NCI-H1092 treated with DMSO at 0.1 percent for 48 hours (cell line): ENCODE results near the gene ENTREP1.
"Not testable (repeated sequence)": the region's sequence is repeated elsewhere in the genome, so short reads cannot be mapped to it uniquely, and the experiment has no call there.

Experiments
- DNase-seq: peaks from one replicate; lab custom pipeline; 2025; lab: John Stamatoyannopoulos, UW

ENTREP1 gene

DNA sequence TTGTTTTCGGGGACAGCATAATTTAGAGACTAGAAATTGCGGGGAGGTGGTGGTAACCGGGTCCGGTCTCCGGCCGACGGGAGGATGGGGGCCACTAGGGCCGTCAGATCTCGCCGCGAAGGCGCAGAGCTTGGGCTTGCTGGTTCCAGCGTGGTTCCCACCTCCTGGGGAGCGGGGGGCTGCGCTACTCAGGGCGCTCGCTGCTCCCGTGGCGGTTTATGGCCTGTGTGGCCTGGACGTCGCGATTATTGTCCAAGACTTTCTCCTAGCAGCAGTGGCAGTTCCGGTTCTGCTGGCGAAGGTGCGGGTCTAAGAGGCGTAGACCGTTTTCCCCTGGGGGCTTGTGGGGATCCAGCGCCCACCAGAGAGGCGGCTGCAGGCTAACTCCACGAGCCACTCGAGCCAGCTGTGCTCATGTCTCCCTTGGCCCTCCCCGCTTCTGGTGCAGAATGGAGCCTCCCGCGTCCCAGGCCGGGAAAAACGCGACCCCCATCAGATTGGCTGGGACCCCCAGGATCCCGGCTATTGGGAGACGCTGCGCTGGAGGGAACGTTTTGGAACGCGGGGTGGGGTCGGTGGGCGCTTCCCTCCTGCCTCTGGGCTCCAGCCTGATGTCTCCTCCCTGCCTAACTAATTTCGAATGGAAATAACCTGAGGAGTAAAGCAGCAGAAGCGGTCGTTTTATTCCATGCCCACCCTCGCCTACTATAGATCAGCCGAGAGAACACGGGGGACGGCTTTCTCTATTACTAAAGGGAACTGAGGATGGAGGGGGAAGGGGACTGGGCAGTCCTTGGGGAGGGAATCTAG lies 87.1 kb downstream of the ENTREP1 start:
- no peak for DNase-seq

DNA sequence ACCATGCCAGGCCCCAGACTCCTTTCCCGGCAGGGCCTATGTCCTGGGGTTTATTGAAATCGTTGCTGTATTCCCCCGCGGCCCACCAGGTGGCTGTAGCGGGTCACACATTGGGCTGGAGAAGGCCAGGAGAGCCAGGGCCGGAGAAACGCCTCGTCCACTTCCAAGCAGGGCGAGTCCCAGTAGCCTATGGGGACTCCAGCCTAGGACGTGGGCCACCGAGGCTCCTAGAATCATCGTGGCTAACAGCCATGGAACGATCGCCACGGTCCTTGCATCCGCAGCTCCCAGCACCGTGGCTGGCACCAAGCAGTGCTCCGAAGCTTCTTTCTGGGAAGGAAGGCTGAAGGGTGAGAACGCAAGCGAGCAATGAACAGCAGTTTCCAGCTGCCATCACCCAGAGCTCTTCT lies 87.7 kb downstream of the ENTREP1 start:
- DNase-seq, result peak; percentile 33

DNA sequence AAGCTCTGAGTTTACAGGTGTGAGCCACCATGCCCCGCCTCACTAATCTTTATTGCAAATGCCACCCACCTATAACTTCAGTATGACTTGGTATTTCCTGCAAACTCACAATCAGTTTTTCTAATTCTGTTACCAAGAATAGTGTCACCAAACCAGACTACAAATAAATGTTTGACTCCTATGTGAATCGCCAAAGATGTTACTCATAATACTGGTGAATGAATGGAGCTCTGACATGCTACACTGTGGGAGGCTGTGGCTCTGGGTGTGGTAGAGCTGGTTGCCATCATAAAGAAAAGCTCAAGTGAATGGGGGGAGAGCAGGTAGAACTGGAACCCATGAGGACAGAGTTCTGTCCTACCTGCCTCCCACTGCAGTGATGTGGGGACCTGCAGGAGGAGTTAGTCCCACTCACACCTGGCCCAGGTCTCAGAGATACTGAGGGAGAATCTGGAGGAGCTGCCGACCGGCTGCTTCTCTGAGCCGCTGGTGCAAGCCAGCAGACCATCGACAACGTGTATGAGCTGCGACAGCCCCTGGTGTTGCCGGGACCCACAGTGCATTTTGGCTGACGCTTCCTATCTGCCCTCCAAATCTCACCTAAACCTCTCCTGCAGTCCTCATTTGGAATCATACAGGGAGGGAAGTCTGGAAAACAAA lies 95.7 kb downstream of the ENTREP1 start:
- DNase-seq, result no peak

DNA sequence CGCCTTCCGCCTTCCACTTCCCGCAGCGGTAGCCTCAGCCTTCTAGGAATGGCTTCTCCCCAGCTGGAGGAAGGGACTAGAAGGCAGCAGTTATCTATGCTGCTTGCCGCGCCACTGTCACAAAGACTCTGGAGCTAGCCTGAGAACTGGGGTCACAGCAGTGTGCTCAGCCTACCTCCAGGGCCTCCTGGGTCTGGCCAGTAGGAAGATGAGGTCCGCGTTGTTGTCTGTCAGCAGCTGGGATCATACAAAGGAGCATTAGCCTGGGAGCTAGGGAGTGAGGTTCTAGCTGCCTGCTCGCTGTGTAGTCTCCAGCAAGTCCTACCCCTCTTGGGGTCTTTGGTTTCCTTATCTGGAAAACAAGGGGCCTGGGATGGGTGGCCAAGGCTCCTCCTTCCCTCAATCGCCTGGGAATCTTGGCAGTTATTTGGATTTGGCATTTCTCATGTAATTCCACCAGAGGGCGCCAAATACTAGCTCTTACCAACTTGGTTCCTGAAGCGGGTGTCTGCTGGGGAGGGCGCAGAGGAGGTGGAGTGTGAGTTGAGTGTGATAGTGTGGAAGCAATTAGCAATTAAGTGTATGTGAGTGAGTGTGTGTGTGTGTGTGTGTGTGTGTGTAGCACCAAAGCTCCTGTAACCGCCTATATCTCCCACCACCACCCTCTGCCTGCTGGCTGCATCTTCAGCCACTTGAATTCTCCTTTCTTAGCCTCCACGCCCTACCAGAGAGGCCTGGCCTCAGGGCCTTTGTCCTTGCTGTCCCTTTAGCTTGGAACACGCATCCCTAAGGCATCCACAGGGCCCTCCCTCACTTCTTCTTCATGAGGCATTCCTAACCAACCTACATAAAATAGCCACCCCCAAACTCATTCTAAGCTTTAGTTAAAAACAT lies 97.1 kb downstream of the ENTREP1 start:
- peak; percentile 67 for DNase-seq

DNA sequence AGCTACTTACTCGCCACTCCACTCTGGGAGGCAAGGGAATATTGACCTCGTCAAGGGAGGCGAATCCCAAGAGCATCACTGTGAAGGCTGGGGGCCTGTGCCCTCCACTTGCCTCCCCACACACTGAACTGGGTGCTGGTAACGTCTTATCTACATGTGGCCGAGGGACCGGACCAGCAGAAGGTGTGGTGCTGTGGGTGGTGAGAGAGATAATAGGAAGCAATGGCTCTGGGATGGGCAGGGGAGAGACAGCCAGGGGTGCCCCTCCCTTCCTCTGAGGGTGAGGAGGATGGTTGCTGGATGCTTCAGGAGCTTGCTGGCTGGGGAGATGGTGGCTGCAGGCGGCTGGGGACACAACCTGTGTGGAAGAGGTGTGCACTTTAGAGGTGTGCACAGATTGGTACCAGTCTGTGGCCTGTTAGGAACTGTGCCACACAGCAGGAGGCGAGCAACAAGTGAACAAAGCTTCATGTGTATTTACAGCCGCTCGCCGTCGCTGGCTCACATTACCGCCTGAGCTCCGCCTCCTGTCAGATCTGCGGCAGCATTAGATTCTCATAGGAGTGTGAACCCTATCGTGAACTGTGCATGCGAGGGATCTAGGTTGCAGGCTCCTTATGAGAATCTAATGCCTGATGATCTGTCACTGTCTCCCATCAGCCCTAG lies 100.3 kb downstream of the ENTREP1 start:
- no peak for DNase-seq

DNA sequence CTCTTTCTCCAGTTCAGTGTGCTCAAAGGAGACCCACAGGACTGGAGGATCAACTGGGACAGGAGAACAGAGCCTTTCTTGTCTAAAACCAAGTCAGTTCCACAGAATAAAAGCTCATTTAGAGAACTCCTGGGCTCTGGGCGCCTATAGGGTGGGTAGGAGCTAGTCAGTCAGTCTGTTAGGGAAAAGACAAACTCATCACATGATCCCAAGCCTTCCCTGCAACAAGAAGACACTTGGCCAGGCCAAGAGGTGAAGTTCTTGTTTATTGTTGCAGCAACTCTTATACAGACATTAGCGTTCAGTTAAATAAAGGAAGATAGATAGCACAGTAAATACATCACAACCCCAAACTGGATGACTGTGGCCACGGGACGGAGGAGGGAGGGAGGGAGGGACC lies 102.3 kb downstream of the ENTREP1 start:
- no peak for DNase-seq

DNA sequence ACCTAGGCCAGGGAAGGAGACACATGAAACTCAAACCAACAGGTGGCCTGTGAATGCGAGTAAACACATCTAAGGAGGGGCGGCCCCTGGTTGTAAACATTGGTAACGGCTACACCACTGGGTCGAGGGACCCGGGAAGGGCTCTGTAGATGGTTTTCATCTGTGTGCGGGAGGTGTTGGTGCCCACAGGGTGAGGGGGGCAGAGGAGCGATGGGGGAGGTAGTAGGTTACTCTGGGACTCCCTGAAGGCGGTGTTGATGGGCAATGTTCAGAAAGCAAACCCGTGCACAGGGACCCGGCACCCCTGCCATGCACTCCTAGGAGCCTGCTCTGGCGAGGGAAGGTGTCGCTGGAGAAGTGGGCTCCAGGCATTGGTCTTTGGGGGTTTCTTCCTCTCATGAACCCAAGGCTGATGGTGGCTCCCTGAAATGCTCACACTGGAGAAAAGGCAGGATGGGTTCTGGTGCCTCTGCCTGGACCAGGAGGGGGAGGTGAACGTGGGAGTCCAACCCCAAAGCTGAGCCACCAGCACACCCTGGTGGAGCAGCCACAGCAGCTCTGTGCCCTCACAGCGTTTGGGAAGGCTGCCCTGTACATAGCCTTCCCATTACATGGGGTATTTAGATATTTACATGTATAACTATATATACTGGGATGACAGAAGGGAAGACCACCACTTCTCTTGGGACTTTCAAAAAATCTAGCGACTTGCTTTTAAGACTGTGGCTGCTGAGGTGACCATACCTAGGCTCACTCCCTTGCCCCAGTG lies 103.2 kb downstream of the ENTREP1 start:
- no peak for DNase-seq

DNA sequence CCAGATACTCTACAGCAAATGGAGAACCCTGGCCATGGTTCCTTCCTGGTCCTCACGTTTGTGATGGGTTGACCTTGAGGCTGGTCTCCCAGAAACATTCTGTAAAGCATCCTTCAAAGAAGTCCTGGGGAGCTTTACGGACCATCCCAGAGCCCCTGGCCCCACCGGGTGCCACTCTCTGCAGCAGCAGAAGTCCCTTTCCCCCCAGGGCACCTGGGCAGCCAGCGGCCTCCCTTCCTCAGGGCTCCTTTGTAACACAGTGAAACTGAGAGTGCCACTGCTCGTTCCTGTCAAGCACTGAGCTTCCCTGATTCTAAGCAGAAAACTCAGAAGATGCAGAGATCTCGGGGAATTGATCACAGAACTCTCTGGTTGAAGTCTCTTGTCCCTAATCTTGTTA lies 104.3 kb downstream of the ENTREP1 start:
- DNase-seq, result no peak

DNA sequence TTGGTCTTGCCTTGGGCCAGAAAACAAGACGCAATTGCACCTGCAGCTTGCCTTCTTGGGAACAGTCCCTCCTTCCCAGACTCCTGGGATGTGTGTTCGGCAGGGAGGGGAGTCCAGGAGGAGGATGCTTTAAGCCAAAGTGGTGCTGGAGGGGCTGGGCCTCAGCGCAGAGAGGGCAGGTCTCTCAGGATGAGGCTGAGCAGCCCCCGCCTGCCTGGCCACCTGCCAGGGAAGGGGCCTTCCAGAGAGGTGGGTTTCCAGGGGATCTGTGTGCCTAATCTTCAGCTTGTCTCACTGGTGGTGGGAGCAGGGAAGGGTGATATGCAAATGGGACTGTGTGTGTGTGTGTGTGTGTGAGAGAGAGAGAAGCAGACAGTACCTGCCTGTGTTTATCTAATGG lies 105.2 kb downstream of the ENTREP1 start:
- DNase-seq, result no peak

DNA sequence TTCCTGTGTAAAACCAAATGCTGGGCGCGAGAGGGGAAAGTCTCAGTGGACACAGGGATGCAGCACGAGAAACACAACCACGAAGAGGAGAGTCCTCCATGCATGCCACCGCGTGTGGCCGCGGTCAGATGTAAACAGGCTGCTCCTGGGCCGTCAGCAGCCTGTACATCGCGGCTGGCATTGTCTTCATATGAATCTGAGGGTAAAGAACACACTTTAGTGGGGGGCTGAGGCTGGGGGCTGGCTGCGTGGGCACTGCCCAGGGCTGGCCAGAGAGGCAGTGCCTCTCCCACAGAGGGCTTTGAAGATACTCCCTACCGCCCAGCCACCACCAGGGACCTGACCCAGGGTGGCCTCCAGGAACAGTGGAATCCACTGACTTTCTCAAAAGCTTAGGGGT lies 106.2 kb downstream of the ENTREP1 start:
- DNase-seq, result no peak

DNA sequence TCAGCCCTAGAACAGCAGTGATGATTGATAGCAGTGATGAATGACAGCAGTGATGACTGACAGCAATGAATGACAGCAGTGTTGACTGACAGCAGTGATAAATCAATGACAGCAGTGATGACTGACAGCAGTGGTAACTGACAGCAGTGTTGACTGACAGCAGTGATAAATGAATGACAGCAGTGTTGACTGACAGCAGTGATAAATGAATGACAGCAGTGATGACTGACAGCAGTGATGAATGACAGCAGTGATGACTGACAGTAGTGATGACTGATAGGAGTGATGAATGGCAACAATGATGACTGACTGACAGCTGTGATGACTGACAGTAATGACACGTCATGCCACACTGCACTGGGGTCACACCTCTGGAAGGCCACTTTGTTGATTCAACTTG lies 106.8 kb downstream of the ENTREP1 start:
- DNase-seq, result no peak

DNA sequence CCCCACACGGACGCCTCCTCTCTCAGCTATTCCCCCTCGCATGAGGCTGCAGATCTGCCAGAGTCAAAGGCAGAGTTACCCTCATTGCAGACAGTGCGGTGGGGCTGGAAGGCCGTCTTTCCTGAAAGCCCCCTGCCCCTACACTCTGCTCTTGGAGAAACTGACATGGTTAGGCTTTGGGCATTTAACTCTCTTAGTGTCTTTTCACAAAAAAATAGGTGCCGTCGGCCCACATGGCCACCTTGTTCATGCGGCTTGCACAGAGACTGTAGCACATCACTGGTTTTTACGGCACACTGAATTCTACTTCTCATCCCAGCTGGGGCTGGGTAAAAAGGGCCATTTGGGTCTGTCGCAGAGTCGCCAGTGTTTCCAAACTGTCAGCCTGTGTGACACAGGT lies 107.6 kb downstream of the ENTREP1 start:
- DNase-seq, result no peak

DNA sequence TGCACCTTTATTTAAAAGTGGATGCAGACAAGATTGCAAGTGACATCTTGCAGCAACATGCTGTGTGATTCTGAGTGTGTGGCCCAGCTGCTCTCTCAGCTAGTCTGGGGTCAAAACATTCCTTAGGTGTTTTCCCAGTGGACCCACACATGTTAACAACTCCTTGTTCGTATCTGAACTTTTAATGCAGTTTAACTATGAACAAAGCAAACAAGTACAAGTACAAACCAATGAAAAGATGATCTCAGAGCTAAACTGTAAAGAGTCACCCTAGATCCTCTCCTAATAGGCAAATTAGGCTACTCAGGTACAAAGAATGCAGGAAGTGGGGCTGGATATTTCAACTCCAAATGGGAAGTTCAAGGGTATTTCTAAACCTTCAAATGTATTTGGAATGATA lies 108.4 kb downstream of the ENTREP1 start:
- DNase-seq, result no peak

DNA sequence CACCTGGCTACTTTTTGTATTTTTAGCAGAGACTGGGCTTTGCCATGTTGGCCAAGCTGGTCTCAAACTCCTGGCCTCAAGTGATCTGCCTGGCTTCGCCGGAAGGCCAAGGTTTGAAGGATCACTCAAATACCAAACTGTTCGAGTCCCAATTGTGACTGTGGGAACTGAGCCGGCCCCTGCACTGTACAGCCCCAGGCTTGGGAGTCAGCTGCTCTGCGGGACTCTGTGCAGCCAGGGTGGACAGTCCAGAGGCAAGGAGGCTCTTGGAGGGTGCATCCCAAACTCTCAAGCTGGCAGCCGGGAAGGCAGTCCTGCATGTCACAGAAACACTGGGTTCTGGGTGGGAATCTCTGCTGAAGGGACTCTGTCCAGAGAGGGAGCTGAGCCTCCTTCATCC lies 109.0 kb downstream of the ENTREP1 start:
- DNase-seq, result no peak

DNA sequence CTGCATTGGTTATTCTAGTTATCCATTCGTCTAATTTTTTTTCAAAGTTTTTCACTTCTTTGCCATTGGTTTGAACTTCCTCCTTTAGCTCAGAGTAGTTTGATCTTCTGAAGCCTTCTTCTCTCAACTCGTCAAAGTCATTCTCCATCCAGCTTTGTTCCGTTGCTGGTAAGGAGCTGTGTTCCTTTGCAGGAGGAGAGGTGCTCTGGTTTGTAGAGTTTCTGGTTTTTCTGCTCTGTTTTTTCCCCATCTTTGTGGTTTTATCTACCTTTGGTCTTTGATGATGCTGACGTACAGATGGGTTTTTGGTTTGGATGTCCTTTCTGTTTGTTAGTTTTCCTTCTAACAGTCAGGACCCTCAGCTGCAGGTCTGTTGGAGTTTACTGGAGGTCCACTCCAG lies 114.6 kb downstream of the ENTREP1 start:
- DNase-seq, result not testable (repeated sequence)

DNA sequence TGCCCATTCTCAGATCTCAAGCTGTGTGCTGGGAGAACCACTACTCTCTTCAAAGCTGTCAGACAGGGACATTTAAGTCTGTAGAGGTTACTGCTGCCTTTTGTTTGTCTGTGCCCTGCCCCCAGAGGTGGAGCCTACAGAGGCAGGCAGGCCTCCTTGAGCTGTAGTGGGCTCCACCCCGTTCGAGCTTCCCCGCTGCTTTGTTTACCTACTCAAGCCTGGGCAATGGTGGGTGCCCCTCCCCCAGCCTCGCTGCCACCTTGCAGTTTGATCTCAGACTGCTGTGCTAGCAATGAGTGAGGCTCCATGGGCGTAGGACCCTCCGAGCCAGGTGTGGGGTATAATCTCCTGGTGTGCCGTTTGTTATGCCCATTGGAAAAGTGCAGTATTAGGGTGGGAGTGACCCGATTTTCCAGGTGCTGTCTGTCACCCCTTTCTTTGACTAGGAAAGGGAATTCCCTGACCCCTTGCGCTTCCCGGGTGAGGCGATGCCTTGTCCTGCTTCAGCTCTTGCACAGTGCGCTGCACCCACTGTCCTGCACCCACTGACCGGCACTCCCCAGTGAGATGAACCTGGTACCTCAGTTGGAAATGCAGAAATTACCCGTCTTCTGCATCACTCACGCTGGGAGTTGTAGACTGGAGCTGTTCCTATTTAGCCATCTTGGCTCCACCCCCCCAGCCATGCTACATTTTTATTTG lies 115.4 kb downstream of the ENTREP1 start:
- DNase-seq, result not testable (repeated sequence)
